DMS153 (cell line): ENCODE measurements around the gene CHAMP1.
"Not testable (repeated sequence)": the region's sequence is repeated elsewhere in the genome, so short reads cannot be mapped to it uniquely, and the experiment has no call there.

Experiments used
- DNase-seq: peaks from one replicate; lab custom pipeline; 2025; lab: John Stamatoyannopoulos, UW

CHAMP1 gene

GRCh38 chr13:114299604-114300305, 14.5 kb upstream of the CHAMP1 start:
- DNase-seq, result no peak

GRCh38 chr13:114303700-114304327, 10.5 kb upstream of the CHAMP1 start:
- no peak for DNase-seq

GRCh38 chr13:114304346-114305034, 9.8 kb upstream of the CHAMP1 start:
- DNase-seq, result no peak

GRCh38 chr13:114309086-114309485, 5.2 kb upstream of the CHAMP1 start:
- DNase-seq, result no peak

- no peak for DNase-seq
Observed at GRCh38 chr13:114309806-114310410, 4.4 kb upstream of the CHAMP1 start.

GRCh38 chr13:114310956-114311355, 3.3 kb upstream of the CHAMP1 start:
- DNase-seq, result no peak

- DNase-seq, result no peak
Observed at GRCh38 chr13:114311387-114311786, 2.9 kb upstream of the CHAMP1 start.

GRCh38 chr13:114311908-114312307, 2.4 kb upstream of the CHAMP1 start:
- no peak for DNase-seq

GRCh38 chr13:114313061-114313860, 1.0 kb upstream of the CHAMP1 start:
- DNase-seq, result no peak

- DNase-seq, result no peak
Observed at GRCh38 chr13:114315074-114315785, 927 bp downstream of the CHAMP1 start.

- no peak for DNase-seq
Observed at GRCh38 chr13:114318624-114319023, 4.3 kb downstream of the CHAMP1 start.

GRCh38 chr13:114319441-114319913, 5.2 kb downstream of the CHAMP1 start:
- DNase-seq, result no peak

- no peak for DNase-seq
Observed at GRCh38 chr13:114320065-114320464, 5.8 kb downstream of the CHAMP1 start.

- no peak for DNase-seq
Observed at GRCh38 chr13:114321256-114321655, 7.0 kb downstream of the CHAMP1 start.

- no peak for DNase-seq
Observed at GRCh38 chr13:114323349-114323748, 9.0 kb downstream of the CHAMP1 start.

GRCh38 chr13:114324334-114324733, 10.0 kb downstream of the CHAMP1 start:
- no peak for DNase-seq

- no peak for DNase-seq
Observed at GRCh38 chr13:114325729-114326128, 11.4 kb downstream of the CHAMP1 start.

- DNase-seq, result no peak
Observed at GRCh38 chr13:114328034-114328433, 13.7 kb downstream of the CHAMP1 start.

- DNase-seq, result no peak
Observed at GRCh38 chr13:114328595-114328994, 14.3 kb downstream of the CHAMP1 start.

- no peak for DNase-seq
Observed at GRCh38 chr13:114330086-114330485, 15.8 kb downstream of the CHAMP1 start.

- not testable (repeated sequence) for DNase-seq
Observed at GRCh38 chr13:114333881-114334280, 19.6 kb downstream of the CHAMP1 start.
